Measurements from ENCODE around the gene DCC.

DCC gene

DNA sequence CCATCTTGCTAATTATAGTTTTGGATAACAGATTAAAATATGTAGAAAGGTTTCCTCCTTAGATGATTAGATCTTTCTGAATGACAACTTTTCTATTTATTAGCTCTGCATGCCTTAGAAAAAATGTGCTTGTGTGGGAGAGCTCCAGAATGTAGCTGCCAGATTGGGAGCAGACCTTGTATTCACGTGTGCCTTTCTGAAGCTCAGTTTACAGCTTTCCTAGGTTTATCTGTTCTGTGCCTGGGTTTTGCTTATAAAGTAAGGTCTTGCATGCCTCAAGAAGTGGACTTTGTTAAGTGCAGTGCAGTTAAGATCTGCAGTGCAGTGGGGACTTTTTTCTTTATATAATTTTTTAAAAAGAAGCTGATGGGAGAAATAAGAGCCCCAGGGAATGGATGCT, 179.0 kb downstream of the DCC start:
- no peak for DNase-seq

GRCh38 chr18:52523566-52523965, 183.6 kb downstream of the DCC start:
- DNase-seq = no peak

GRCh38 chr18:52531836-52532235, 191.8 kb downstream of the DCC start:
- no peak for DNase-seq

DNA sequence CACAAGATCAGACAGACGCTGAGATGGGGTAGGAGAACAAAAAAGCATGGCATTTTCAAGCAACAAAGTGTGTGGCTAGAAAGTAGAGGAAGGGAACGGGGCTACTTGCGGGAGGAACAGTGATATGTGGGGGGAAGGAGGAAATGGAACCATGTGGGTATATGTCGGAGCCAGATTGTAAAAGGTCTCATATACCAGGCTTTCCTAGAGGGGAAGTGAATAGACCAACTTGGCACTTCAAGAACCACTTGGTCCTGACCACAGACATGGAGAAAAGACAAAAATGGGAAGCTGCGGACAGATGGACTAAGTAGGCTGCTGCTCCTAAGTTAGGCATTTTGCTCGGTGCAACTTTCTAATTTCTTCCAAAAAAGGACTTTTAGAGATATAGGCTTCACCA, 196.0 kb downstream of the DCC start:
- DNase-seq = no peak

- DNase-seq = no peak
These were observed 197.3 kb downstream of the DCC start for GRCh38 chr18:52537261-52537660.

DNA sequence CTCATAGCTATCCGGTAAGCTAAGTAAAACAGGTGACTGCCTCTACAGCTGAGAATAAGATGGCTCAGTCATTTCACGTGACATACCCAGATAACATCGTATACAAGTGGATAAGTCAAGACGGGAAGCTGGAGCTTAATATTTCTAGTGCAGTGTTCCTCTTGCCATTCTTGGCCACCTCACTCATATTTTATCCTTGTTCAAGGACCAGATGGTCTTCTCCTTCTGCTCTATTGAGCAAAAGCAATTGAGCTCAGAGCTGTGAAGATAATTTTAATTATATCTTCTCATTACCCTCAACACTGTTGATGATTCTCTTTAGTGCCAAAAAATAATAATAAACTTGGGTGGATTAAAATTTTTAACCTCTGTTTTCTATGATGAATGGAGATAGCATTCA, 201.1 kb downstream of the DCC start:
- no peak for DNase-seq

- no peak for DNase-seq
These were observed 204.1 kb downstream of the DCC start for GRCh38 chr18:52544086-52544485.

GRCh38 chr18:52546686-52547346, 206.8 kb downstream of the DCC start:
- no peak for DNase-seq

DNA sequence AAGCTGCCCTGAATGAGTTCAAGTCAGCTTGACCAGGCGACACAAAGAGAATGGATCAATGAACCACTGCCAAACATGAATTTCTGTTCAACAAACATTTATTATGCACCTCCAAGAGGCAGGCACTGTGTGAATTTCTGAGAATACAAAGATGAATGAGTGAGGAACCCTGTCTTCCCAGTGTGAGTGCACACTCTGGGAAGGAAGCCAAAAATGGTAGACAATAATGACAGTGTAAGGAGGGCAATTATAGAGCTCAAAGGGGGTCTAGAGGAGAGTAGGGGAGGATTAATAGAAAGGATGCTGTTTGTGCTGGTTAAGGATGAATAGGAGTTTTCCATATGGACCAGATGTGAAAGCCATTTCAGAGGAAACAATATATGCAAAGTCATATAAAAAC, 213.4 kb downstream of the DCC start:
- DNase-seq = no peak

DNA sequence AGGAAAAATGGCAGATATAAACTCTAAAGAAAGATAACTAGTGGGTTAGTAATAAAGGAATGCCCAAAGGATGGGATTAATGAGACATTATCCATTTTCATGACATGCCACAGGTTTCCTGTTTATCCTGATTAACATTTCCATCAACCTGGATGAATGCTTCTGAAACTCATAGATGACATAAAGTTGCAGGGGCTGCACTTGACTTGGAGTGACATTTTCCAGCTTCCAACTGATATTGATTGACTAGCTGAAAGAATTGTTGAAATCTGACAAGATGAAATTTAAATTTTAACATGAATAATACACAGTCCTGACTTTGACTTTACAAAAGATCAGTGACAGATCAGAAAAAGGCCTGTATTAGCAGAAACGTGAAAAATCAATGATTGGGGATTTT, 214.2 kb downstream of the DCC start:
- DNase-seq = no peak

DNA sequence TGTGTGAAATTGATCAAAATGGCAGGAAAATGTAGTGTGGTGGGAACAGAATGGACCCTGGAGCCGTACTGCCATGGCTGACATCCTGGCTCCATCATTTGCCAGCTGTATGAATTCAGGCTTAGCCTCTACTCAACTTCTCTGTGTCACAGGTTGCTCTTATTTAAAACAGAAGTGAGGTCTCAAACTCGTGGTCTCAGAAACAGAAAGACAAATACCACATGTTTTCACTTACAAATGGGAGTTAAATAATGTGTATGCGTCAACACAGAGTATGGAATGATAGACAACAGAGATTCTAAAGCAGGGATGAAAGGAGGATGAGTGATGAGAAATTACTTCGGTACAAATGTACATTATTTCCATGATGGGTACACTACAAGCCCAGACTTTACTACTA, 227.4 kb downstream of the DCC start:
- DNase-seq = no peak

GRCh38 chr18:52569492-52569891, 229.5 kb downstream of the DCC start:
- DNase-seq = no peak

DNA sequence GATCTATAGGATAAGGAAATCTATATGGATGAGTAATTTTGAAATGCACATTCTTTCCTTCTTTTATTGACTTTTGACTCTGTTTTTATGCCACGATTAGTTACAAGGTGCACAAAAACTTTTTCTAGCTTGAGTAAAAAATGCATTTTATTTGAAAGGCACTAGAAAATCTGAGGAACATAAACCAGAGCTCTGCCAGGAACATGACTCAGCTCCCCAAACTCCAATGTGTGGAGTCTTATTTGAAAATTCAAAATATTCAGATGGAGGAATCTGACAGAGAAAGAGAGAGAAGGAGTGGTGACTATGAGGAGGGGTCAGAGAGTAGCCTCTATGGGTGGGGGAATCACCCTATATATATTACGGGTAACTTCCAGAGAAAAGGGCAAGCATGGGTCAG, 231.0 kb downstream of the DCC start:
- no peak for DNase-seq

GRCh38 chr18:52572036-52573000, 232.3 kb downstream of the DCC start:
- DNase-seq = no peak

GRCh38 chr18:52577795-52578194, 237.8 kb downstream of the DCC start:
- DNase-seq = no peak

- no peak for DNase-seq
These were observed 242.1 kb downstream of the DCC start for GRCh38 chr18:52582061-52582460.

- no peak for DNase-seq
These were observed 242.5 kb downstream of the DCC start for GRCh38 chr18:52582516-52582915.

DNA sequence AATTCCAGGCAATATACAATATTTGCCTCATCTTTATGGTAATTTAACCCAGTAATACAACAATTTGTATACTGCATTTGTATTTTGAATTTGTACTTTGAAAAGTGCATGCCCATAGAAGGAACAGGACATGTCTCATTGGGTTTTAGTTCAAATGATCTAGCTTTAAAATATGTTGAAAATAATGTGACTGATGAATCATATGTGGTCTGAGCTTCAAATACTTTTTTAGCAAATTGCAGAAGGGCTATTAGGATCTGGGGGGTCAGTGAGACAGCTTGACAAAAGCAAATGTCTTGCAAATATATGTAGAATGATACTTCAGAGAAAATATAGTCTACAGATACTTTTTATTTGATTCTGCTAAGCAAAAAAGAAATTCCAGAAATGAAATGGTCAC, 248.9 kb downstream of the DCC start:
- DNase-seq = no peak

GRCh38 chr18:52596748-52597435, 256.9 kb downstream of the DCC start:
- DNase-seq = no peak

DNA sequence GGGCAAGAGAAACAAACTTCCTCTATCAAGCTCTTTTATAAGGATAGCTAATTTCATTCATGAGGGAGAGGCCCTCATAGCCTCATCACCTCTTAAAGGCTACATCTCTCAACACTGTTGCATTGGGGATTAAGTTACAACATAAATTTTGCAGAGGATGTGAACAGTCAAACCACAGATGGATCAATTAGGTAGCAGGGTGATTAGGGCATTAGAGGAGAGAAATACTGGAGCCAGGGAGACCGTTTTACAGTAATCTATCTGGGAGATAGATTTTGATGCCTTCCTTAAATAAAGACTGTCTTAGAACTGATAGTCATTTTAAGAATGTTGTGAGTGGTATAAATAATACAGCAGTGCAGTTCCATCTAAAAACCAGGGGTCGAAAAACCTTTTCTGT, 258.9 kb downstream of the DCC start:
- DNase-seq = no peak

- no peak for DNase-seq
These were observed 262.8 kb downstream of the DCC start for GRCh38 chr18:52602820-52603219.

GRCh38 chr18:52605345-52605744, 265.3 kb downstream of the DCC start:
- no peak for DNase-seq

DNA sequence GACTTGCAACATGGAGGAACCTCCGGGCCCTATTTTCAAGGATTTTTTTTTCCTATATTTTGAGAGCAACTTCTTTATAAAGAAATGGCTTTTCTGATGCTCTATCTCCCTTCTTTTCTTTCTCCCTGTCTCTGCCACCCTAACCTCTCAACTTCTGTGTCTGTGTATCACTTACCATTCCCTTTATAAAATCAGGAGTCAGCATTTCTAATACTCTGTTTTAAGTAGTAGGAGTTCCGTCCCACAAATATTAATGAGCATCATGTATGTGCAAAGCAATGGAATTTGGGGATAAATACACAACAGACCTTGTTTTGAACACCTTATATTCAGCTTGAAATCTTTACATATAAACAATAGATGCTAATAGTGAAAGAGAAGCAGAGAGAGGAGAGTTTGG, 268.0 kb downstream of the DCC start:
- DNase-seq = no peak
